DOHH2 (cell line): ENCODE results near the gene LARGE1.

ENCODE experiments used
- CTCF ChIP-seq: fragments of 200-600 bp; sonication (generic); IDR thresholded peaks from one replicate; pipeline ENCODE4 v1.5.1; 2014; ENCODE audit warnings: antibody characterized with exemption, mild to moderate bottlenecking, low read depth, low read length; ENCODE audit not compliant: poor library complexity, severe bottlenecking
- EZH2phosphoT487 ChIP-seq: fragments of 200-600 bp; sonication (generic); IDR thresholded peaks from 2 replicates; pipeline ENCODE4 v1.6.1; 2017; ENCODE audit warnings: borderline replicate concordance, mild to moderate bottlenecking, antibody characterized with exemption, low read length, moderate library complexity, mixed read lengths

- TF ChIP-seq CTCF, result no peak
- no peak for TF ChIP-seq EZH2phosphoT487
Observed at GRCh38 chr22:33922349-33922681, 2.0 kb upstream of the LARGE1 start.
